Fibroblast of pulmonary artery (primary cell): Measurements from ENCODE around the gene SYT8.

Experiments used
- DNase-seq: peaks from one replicate; pipeline ENCODE4 v3.0.0-alpha.2; 2010; ENCODE audit warnings: low read depth
- H3K4me3 ChIP-seq: replicated peaks from 2 replicates; pipeline ENCODE4 v1.5.1; 2011; ENCODE audit warnings: low read depth, mild to moderate bottlenecking, control low read depth, low read length, moderate library complexity
- TF ChIP-seq, protein P1 (sequence below): IDR thresholded peaks from 2 replicates; pipeline ENCODE4 v1.5.1; 2011; ENCODE audit warnings: mild to moderate bottlenecking, control low read depth, low read length, inconsistent platforms; ENCODE audit errors: missing control alignments

The SYT8 gene

DNA sequence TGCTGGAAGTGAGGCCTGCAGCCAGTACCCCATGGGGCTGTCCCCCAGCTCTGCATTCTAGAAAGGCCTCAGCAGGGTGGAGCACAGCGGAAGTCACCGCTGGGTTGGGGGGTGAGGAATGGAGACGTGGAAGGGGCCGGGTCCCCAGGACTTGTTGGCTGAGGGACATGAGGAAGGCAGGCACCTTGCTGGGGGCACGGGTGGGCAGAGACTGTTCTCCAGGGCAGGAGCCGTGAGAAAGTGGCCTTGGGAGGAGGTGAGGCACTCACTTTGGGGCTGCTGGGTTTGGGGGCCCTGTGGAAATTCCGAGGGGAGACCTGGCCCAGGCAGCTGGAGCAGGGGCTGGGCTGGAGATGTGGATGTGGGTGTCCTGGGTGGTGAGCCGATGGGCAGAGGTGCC, 9.0 kb downstream of the SYT8 start:
- no peak for DNase-seq
- H3K4me3 ChIP-seq: no peak overlapping the region
- TF ChIP-seq, protein P1, sequence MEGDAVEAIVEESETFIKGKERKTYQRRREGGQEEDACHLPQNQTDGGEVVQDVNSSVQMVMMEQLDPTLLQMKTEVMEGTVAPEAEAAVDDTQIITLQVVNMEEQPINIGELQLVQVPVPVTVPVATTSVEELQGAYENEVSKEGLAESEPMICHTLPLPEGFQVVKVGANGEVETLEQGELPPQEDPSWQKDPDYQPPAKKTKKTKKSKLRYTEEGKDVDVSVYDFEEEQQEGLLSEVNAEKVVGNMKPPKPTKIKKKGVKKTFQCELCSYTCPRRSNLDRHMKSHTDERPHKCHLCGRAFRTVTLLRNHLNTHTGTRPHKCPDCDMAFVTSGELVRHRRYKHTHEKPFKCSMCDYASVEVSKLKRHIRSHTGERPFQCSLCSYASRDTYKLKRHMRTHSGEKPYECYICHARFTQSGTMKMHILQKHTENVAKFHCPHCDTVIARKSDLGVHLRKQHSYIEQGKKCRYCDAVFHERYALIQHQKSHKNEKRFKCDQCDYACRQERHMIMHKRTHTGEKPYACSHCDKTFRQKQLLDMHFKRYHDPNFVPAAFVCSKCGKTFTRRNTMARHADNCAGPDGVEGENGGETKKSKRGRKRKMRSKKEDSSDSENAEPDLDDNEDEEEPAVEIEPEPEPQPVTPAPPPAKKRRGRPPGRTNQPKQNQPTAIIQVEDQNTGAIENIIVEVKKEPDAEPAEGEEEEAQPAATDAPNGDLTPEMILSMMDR: no peak

DNA sequence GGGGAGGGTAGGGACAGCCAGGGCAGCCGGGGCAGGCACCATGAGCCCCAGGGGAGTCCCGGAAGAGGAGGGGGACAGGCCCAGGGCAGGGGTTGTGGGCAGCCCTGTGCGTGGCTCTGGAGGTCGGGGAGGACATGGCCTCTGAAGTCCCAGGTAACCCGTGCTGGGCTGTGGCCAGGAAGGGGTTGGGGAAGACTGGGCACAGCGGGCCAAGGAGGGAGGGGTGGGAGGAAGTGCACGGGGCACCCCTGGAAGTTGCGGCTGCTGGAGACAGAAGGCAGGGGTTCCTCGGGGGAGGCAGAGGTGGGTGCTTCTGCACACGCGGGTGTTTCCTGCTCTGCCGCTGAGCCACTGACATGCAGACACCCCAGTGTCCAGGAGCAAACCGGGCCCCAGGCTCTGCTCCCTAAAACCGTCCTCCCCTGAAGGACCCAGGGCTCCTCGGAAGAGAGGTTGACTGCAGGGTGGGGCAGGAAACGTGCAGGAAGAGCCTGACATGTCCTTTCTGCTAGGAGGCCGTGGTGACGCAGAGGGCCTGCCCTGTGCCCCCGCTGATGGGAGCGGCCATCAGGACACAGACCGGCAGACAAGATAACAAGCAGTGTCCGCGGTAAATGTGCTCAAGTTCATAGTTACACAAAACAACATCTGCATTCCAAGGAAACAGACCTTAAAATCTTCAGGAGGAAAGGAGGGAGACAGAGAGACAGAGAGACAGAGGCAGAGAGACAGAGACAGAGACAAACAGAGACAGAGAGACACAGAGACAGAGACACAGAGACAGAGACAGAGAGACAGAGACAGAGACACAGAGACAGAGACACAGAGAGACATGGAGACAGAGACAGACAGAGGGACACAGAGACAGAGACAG, 9.7 kb downstream of the SYT8 start:
- TF ChIP-seq, protein P1: no peak
- H3K4me3 ChIP-seq: no peak overlapping the region
- DNase-seq: peak; percentile 44

DNA sequence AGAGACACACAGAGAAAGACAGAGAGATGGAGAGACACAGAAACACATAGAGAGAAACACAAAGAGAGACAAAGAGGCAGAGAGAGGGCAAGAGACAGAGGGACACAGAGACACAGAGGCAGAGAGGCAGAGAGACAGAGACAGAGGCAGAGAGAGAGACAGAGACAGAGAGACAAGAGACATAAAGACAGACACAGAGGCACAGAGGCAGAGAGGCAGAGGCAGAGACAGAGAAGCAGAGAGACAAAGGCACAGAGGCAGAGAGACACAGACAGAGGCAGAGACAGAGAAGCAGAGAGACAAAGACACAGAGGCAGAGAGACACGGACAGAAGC, 10.3 kb downstream of the SYT8 start:
- DNase-seq: no peak
- no peak overlapping the region for H3K4me3 ChIP-seq
- TF ChIP-seq, protein P1: no peak

DNA sequence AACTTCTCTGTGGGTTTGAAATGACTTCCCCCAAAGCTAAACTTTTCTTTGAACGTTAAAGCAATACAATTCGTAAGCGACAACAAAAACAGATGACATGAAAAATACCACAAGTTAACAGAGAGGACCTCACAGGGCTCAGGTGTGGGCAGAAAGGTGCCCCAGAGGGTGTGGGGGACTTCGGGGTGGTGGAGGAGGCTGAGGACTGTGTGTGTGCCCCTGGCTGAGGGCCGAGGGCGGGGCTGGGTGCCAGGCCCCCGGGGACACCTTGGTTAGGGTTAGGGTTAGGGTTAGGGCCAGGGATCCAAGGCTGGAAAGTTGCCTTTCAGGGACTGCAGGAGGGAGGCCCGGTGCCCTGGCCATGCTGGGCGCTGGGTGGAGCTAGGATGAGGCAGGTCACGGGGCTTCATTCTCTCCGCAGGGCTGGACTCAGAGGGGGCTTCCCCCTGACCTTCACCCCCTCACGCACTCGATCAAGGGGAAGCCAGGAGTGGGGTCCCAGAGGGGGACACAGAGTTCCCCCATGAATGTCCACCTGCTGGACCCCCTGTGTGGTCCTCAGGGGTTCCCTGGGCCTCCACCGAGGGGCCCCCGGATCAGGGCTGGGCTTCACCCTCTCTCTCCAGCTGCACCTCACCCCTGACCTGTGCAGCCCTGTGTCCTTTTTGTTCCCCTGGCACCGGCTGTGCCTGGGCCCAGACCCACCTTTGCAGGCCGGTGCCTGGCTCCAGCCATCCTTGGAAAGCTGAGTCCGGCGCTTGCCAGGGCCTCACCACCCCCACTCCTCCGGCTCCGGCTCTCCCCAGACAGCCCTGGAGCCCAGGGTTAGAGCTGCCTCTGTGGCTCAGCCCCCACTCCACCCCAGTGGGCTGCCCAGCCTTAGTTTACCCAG, 11.0 kb downstream of the SYT8 start:
- TF ChIP-seq, protein P1: no peak
- no peak overlapping the region for H3K4me3 ChIP-seq

DNA sequence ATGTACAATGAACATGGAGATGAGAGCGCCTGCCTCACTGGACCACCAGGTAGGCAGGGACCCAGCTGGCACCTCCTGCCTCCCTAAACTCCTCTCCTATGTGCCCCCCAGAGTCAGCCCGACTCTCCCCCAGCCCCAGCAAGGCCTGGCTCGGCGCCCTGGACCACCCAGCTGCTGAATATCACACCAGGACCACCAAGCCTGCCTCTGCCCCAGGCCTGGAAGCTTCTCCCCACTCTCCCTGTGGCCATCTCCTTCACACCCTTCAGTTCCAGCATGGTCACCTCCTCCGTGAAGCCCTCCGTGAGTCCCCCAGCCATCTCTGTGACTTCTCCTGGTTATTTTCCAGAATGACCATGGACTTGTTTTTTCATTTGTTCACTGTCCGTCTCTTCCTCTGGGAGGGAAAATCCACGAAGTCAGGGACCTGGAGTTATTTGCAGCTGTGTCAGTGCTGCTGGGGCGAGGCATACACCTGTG, 11.7 kb downstream of the SYT8 start:
- DNase-seq: no peak
- TF ChIP-seq, protein P1: no peak
- H3K4me3 ChIP-seq: no peak overlapping the region

More for the DNA sequence above, 11.0 kb downstream of the SYT8 start:
- no peak for DNase-seq

DNA sequence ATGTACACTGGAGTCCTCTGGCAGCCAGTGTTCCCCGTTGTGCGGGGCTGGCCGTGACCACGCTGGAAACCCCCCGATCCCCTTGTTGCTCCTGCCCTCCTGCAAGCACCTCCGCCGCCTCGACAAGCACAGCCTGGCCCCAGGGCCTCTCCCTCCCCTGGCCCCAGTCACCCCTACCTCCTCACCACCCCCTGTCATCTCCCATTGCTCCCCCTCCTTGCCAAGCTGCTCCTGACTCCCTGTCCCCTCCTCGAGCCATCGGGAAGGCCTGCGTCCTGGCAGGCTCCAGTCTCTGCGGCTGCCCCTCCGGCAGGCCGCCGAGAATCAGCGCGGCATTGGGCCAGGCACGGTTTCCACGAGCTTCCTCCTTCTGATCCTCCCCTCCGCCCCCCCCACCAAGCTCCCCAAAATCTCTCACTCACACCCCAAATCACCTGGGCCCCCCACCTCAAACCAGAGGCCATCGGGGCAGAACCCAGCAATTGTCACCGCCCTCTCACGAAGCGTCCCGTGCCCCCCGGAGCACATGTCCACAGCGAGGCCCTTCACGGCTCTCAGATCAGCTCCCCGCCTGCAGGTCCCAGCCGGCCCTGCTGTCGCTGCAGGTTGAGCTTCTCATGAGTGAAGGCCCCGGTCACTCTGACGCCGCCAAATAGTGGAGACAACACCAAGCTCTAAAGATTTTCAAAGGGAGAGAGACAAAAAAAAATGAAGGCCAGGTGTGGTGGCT, 12.4 kb downstream of the SYT8 start:
- DNase-seq: no peak
- no peak overlapping the region for H3K4me3 ChIP-seq
- TF ChIP-seq, protein P1: no peak
